22Rv1 (cell line): ENCODE measurements around the gene ENC1.

Source experiments
- H3K27ac ChIP-seq: fragments of 450-650 bp; 2 replicates; pipeline ENCODE4 v1.5.1; 2017
- ZFX ChIP-seq: fragments of 450-650 bp; IDR thresholded peaks from 2 replicates; pipeline ENCODE4 v1.6.1; 2017; ENCODE audit warnings: antibody characterized with exemption, borderline replicate concordance
- TF ChIP-seq, protein P1 (sequence below): fragments of 450-650 bp; IDR thresholded peaks from 2 replicates; pipeline ENCODE4 v1.5.1; 2017; ENCODE audit warnings: mild to moderate bottlenecking

Gene ENC1

DNA sequence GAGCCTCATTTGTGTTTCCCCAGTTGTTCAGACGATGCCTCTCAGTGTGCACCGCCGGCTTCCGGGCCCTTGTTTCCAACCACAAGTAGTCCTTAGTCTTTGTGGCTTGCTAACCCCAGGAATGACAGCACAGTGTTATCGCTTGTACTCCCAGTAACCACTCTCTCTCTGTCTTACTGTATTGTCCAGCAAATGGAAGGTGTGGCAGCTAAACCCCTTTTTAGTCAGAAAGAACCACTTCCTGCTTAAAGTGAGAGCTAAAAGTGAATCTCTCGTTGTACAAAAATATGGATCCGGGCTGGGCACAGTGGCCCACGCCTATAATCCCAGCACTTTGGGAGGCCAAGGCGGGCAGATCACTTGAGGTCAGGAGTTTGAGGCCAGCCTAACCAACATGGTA is 61.3 kb downstream of the ENC1 start:
- no peak overlapping the region for H3K27ac ChIP-seq
- no peak for TF ChIP-seq ZFX
- TF ChIP-seq, protein P1, sequence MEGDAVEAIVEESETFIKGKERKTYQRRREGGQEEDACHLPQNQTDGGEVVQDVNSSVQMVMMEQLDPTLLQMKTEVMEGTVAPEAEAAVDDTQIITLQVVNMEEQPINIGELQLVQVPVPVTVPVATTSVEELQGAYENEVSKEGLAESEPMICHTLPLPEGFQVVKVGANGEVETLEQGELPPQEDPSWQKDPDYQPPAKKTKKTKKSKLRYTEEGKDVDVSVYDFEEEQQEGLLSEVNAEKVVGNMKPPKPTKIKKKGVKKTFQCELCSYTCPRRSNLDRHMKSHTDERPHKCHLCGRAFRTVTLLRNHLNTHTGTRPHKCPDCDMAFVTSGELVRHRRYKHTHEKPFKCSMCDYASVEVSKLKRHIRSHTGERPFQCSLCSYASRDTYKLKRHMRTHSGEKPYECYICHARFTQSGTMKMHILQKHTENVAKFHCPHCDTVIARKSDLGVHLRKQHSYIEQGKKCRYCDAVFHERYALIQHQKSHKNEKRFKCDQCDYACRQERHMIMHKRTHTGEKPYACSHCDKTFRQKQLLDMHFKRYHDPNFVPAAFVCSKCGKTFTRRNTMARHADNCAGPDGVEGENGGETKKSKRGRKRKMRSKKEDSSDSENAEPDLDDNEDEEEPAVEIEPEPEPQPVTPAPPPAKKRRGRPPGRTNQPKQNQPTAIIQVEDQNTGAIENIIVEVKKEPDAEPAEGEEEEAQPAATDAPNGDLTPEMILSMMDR: no peak

DNA sequence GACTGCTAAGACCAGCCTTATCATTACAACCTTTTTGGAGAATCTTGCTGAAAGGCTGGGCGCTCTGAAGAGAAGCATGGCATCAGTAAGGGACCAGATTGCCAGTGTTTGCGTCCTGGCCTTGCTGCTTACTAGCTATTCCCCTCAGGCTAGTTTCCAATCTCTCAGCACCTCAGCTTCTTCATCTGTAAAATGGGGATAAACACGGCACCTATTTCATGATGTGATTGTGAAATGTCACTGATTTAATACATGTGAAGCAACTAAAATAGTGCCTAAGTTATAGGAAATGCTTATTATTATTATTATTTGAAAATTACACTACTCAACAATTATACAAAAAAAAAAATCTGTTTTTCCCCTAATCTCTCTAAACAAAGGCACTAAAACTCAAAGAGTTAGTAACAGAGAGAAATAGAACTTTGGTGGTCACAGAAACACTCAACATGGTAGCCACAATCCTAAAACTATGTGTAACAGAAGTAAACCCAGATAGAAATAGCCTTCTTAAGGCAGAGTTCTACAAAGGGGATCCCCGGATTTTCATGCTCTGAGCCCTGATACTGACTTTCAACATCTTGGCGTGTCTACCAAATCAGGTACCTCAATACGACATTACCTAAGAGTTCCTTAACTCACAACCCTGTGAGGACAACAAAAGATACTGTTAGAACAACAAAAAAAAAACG is 62.0 kb downstream of the ENC1 start:
- no peak for TF ChIP-seq ZFX
- TF ChIP-seq, protein P1: no peak

More for the DNA sequence above, 62.0 kb downstream of the ENC1 start:
- no peak overlapping the region for H3K27ac ChIP-seq
